ENCODE results near the gene RAB31.

GRCh38 chr18:9861157-9861556 lies 153.1 kb downstream of the RAB31 start:
- TF ChIP-seq, protein P1, sequence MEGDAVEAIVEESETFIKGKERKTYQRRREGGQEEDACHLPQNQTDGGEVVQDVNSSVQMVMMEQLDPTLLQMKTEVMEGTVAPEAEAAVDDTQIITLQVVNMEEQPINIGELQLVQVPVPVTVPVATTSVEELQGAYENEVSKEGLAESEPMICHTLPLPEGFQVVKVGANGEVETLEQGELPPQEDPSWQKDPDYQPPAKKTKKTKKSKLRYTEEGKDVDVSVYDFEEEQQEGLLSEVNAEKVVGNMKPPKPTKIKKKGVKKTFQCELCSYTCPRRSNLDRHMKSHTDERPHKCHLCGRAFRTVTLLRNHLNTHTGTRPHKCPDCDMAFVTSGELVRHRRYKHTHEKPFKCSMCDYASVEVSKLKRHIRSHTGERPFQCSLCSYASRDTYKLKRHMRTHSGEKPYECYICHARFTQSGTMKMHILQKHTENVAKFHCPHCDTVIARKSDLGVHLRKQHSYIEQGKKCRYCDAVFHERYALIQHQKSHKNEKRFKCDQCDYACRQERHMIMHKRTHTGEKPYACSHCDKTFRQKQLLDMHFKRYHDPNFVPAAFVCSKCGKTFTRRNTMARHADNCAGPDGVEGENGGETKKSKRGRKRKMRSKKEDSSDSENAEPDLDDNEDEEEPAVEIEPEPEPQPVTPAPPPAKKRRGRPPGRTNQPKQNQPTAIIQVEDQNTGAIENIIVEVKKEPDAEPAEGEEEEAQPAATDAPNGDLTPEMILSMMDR (IDR thresholded peaks at IDR 0.05), result no peak
- TF ChIP-seq POLR2A (IDR thresholded peaks at IDR 0.05), result no peak

Measured in testis (tissue), 2 donors.